Neural cell (in vitro differentiated cells): ENCODE data around the gene TP53I13.

ENCODE experiments used
- EP300 ChIP-seq: fragments of 450-650 bp; conservative IDR thresholded peaks from 2 replicates; pipeline ENCODE4 v1.6.1; 2014; ENCODE audit warnings: antibody characterized with exemption, mild to moderate bottlenecking, moderate library complexity; ENCODE audit not compliant: poor library complexity, severe bottlenecking
- EZH2 ChIP-seq: fragments of 200-600, 300-800 bp; shearing (Covaris generic), sonication (generic); IDR thresholded peaks from 2 replicates; pipeline ENCODE4 v1.6.1; 2014; ENCODE audit warnings: antibody characterized with exemption, low read length, borderline replicate concordance, mild to moderate bottlenecking; ENCODE audit not compliant: insufficient read depth, poor library complexity, severe bottlenecking
- MXI1 ChIP-seq: fragments of 450-650 bp; conservative IDR thresholded peaks from 2 replicates; pipeline ENCODE4 v1.6.1; 2014; ENCODE audit warnings: antibody characterized with exemption, mild to moderate bottlenecking; ENCODE audit not compliant: poor library complexity, severe bottlenecking
- POLR2AphosphoS5 ChIP-seq: IDR thresholded peaks from 2 replicates; pipeline ENCODE4 v1.6.1; 2012

- TF ChIP-seq EZH2 (no peak), EP300 (no peak), MXI1 (no peak), POLR2AphosphoS5 (no peak)
These were observed 39.2 kb downstream of the TP53I13 start for GRCh38 chr17:29607557-29608195.
